ENCODE data around the gene SDE2.
"Not testable (repeated sequence)": the region's sequence is repeated elsewhere in the genome, so short reads cannot be mapped to it uniquely, and the experiment has no call there.

SDE2 gene

DNA sequence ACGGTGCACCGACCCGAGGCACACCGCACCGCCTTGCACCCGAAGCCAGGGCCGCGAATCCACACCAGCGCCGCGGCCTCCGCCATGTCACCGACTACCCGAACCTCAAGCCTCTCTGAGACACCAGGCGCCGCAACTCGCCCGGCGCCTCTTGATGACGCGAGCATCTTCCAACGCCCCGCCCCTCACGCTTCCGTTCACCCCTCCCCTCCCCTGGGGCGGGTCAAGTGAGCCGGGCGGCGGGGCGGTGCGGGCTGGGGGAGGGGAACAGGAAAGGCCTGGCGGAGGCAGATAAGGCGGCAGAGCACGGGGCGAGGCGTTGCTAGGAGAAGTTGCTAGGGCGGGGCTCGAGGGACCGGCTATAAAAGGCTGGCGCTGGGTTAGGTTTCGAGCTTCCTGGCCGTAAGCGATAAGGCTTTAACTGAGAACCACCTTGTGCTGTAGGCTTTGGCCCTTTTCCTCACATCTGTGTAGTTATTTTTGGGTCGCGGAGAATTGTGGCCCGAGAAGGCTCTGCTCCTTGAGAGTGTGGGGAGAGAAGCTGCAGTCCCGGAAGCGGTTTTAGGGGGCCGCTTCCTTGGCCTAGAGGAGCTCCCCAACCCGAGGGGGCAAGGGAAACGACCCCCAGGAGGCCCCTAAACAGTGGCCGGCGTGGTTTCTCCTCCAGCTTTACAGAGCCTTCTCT is at the start of gene SDE2:
TSS of gene SDE2 (minus strand) at position 117 of the 685 bp plus-strand sequence. CDS start at position 86, 31 bp downstream.
- peak; percentile 100 for DNase-seq

DNA sequence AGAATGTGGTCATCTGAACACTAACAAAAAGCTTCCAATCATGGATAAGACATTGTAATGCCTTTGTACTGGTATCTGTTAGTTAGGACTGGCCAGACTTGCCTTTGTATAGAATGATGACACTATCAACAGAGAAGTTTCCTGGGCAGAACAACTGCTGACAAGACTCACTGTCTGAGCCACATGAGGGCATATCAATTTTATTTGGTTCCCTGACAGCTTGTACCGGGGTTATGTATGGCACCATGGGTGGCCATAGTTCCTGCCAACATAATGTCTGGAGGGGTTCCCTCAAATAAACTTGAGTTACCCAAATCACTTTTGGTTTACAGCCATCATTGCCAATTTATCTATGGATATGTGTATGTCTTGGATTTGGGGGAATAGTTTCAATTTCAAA is 49.7 kb upstream of the SDE2 start:
- no peak for DNase-seq

DNA sequence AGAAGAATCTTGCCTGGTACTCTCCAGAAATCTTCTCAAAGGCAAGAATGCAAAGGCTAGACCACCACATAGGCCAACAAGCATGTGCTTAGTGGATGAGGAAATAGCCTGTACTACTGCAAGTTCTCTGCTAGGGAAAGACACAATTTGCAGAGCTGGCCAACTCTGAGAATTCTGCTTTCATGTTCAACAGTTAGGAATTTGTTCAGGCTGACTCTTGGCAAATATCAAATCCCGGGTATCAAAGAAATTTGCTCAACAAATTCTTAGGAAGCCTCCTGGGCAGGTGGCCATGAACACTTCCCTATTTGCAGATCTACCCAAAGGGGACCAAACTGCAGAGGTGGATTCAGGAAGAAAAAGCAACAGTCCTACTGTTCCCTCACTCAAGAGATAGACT is 48.4 kb upstream of the SDE2 start:
- no peak for DNase-seq

DNA sequence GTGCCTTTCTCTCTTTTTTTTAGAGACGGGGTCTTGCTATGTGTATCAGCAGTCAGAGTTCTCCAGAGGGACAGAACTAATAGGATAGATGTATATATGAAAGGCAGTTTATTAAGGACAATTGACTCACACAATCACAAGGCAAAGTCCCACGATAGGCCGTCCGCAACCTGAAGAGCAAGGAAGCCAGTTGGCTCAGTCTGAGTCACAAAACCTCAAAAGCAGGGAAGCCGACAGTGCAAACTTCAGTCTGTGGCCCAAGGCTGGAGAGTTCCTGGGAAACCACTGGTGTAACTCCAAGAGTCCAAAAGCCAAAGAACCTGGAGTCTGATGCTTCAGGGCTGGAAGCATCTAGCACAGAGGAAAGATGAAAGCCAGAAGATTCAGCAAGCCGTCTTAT is 47.1 kb upstream of the SDE2 start:
- DNase-seq = no peak

DNA sequence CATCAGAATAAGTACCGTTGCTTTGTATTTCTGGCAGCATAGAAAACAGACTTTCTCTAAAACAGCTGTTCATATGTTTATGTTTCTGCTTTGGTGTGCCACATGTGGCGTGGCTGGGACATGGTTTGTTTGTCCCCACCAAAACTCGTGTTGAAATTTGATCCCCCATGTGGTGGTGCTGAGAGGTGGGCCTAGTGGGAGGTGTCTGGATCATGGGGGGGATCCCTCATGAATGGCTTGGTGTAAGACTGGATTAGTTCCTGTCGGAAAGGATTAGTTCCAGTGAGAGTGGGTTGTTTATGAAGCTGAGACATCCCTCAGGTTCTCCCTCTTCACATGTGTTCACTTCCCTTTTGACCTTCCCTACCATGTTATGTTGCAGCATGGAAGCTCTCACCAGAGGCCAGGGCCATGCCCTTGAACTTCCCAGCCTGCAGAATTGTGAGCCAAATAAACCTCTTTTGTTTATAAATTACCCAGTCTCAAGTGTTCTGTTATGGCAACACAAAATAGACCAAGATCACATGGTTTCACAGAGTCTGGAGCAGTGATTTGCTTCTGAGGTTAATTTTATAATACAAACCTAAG is 45.5 kb upstream of the SDE2 start:
- DNase-seq = no peak

DNA sequence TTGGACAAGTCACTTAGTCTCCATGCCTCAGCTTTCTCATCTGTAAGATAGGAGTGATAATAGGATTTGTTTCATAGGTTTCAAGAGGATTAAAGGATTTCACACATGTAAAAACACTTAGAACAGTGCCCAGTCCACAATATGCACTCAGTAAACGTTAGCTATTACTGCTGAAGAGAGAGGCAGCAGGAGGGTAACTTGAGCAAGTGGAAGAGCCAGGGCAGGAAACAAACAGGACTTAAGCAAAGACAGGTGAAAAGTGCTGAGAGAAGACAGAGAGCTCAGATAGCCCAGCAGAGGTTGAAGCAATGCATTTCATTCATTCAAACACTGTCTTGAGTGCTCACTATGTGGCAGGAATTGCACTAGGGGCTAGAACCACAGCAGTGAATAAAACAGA is 42.3 kb upstream of the SDE2 start:
- no peak for DNase-seq

DNA sequence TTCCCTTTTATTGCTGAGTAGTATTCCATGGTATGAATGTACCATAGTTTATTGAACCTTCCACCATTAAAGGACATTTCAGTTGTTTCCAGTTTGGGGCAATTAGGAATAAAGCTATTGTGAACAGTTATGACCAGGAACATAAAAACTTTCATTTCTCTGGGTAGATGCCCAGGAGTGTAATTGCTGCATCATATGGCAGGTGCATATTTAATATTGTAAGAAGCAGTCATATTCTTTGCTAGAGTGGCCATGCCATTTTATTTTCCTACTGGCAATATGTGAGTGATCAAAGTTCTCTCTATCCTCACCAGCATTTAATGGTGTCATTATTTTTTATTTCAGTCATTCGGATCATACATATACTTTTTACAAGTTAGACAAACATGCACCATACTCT is 39.5 kb upstream of the SDE2 start:
- no peak for DNase-seq

DNA sequence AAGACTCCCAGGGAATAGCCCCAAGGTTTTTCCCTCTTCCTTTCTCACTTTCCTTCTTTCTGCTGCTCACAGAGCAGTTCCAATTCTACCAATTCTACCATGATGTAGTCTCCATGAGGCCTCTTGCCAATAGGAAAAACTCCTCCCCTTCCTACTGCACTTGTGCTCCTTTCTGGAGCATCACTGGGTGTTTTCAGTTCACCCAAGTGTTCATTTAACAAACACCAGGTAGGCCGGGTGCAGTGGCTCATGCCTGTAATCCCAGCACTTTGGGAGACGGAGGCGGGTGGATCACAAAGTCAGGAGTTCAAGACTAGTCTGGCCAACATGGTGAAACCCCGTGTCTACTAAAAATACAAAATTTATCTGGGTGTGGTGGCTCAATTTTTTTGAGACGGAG is 36.8 kb upstream of the SDE2 start:
- no peak for DNase-seq

DNA sequence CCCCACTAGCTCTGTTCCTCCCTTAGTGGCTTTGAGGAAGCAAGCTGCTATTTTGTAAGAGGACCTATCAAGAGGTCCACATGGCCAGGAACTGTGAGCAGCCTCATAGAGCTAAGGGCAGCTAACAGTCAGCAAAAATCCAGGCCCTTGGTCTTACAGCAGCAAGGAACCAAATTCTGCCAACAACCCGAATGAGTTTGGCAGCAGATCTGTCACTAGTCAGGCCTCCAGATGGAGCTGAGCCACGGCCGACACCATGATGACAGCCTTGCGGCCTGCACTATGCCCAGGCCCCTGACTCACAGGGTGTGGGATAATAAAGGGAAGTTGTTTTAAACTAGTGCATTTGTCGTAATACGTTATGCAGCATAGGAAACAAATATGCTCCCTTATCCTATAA is 35.3 kb upstream of the SDE2 start:
- DNase-seq = no peak

DNA sequence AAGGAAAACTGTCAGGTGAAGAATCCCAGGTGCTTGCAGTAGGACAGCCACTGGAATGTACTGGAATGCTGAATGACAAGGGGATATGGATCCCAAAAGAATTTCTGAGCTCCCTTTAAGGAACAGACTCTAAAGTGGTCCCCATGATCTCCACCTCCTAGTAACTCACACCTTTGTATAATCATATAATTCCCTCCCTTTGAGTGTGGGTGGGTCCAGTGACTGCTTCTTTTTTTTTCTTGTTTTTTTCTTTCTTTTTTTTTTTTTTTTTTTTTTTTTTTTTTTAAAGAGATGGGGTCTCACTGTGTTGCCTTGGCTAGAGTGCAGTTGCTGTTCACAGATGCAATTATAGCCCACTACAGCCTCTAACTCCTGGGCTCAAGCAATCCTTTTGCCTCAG is 34.8 kb upstream of the SDE2 start:
- DNase-seq = no peak

DNA sequence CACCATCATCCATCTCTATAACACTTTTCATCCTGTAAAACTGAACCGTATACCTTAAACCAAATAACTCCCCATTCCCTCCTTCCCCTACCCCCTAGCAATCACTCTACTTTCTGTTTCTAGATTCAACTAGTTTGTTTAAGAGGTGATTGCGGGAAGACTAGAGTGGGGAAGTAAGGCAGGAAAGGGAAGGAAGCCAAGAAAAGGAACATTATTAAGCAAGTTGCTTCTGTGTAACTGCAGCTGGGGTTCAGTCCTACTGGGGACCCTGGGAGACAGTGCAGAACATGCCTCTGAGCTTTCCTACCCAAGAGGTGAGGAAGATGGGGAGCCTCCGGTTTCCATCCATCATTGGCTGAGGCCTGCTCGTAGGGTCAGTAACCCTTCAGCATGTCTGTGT is 34.4 kb upstream of the SDE2 start:
- no peak for DNase-seq

DNA sequence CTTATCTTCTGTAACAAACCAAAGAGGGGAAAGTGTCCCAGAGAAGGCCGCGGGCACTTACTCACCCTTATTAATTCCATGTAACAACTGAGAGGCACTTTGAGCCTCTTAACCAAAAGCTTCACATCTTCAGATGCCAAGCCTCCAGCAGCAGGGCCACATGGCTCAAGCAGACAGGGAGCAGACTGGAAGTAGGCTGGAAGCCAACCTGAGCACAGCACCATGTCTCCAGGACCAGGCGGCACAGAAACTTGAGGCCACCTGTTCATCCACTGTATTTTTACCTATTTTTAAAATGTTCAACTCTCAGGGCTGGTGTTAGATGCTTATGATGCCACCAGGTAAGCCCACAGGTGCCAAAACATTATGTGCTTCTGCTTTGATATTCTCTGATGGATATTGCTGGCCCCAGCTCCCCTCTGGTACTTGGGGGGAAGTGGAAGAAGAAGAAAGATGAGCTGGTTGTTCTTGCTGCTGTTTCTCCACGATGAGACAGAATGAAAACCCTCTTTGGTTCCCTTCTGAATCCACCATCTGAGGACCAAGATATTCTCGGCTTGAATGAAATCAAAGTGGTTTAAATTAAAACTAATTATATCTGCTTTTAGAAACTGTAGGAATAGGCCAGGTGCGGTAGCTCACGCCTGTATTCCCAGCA is 30.6 kb upstream of the SDE2 start:
- DNase-seq = no peak

DNA sequence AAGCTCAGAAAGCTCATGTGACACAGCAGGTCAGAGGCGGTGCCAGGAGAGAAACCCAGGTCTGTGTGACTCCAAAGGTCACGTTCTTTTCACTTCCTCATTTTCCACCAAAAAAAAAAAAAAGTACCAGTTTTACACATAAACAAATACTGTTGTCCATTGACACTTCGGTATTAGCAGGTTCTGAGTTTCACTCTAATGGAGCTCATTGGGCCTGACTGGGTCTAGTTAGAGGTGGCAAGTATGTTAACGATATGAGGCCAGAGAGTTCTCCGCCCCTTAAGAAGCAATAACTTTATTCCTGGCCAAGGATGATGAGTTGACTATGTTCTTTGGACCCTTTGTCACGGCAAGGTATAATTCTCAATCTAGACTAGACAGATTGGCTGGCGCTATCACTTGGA is 30.0 kb upstream of the SDE2 start:
- DNase-seq = no peak

DNA sequence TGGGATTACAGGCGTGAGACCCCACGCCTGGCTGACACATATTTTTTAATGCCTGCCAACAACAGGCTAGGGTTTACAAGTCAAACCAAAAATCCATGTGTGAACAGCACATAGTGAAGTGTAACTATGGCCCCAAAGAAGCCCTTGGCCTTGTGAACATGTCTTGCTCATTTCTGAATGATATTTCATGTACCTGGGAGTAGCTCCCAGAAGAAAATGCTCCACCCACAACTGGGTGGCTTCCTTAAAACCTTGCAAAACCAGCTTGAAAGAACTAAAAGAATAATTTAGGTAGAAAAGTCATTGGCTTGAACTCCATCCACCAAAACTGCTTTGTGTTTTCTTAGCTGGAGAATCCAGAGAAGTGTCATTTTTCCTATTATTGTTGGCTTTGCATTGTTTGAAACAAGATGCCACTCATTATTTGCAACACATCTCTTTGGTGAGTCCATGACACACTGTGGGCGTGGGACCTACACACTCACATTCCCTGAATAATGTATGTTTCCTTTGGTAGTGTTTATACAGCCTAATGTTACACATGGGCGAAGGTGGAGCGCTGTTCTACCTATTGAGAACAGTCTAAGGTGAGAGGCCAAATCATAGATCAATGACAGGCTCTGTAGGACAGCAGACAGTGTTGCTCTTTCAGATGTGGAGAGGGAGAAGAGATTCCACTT is 28.5 kb upstream of the SDE2 start:
- no peak for DNase-seq

DNA sequence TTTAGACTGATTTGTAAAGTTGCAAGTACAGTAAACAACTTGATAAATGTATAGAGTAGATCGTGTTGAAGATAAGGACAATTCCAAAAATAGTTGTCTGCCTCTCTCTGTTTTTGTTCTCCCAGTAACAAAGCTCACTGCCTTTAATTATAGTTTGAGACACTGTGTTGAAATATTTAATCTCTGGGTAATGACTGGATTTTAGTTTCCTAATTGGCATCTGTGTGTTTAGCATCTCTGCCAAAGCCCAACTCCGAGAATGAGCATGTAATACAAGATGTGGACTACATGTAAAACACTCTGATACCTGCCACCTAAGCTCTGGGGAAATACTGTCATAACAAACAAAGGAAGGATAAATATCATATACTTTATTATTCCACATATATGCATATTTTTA is 27.7 kb upstream of the SDE2 start:
- no peak for DNase-seq

DNA sequence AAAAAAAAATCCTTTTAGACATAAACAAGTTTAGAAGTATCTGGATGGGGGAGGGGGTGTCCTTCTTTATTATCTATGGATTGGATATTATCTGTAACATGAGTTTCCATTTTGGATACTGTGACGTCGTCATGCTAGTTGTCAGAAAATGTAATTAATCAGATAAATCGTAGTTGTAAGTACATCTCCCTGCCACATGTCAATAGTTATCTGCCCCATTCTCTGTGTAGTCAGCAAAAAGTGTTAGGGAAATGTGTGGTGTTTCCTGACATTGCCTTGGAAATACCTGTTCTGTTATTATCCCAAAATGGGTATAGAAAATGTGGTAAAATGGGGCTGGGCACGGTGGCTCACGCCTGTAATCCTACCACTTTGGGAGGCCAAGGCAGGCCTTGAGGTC is 24.6 kb upstream of the SDE2 start:
- no peak for DNase-seq

DNA sequence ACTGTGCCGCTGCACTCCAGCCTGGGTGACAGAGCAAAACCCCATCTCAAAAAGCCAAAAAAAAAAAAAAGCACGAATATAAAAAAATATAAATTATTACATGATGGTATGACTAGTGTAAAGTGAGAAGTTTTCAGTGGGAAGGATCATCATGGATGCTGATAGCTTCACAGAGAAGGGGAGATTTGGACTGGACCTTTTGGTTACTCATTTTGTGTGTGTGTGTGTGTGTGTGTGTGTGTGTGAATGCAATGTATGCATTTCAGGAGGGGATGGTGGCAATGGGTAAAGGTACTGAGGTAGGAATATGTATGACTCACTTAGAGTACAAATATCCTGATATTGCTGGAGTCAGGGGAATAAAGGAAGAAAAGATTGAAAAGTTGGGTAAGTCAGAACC is 22.7 kb upstream of the SDE2 start:
- DNase-seq = no peak

DNA sequence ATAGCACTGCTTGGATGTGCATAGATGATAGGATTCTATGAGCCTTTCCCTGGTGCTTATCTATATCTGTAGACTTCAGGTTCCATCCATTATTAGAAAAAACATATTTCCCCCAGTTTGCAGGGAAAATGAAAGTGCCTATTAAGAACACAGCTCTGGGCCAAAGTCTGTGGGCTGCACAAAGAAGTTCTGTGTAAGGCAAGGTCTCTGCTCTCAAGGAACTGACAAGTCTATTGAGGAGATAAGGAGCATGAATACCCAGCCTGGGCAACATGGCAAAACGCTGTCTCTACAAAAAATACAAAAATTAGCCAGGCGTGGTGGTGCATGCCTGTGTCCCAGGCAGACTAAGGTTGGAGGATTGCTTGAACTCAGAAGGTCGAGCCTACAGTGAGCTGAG is 22.3 kb upstream of the SDE2 start:
- no peak for DNase-seq

DNA sequence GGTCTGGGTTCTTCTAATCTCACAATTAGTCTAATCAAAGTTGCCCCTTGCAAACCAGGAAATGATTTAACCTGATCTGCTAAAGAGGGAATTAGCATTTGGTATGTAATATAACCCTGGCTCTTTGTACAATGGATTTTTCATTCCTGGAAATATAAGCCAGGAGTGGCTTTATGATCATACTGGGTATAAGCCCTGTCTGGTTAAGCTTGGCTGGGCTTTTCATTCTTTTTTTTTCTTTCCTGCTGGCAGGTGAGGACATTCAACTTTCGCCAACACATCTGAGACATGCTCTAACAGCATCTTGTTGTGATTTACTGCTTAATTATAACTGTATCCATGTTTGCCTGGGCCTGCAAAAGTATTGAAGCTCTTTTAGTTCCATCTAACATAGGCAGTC is 20.4 kb upstream of the SDE2 start:
- DNase-seq = no peak

DNA sequence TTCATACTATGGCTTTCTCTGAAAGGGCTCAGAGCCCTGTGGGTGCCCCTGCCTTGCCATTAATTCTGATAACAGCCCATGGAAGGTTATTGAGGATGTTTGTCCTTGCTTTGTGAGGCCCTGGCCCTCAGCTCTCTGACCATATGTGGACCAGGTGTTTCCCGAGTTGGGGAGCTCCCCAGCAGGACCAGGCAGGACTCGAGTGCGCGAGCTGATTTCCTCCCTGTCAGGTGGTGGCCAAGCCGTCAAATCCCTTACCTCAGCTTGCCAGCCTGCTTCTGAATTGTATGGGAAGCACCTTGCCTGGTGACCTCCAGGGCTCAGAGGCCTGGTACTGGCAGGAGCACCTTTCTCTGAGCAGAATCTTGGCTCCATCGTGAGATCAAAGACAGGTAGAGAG is 17.9 kb upstream of the SDE2 start:
- no peak for DNase-seq

DNA sequence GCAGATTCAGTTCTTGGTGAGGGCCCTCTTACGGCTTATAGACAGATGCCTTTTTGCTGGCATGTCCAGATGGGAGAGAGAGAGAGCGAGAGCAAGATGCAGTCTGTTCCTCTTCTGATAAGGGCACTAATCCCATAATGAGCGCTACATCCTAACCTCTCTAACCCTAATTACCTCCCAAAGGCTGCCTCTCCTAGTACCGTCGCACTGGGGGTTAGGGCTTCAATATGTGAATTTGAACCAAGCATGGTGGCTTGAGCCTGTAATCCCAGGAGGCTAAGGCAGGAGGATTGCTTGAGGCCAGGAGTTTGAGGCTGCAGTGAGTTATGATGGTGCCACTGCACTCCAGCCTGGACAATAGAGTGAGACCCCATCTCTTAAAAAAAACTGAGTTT is 10.5 kb upstream of the SDE2 start:
- DNase-seq = no peak

DNA sequence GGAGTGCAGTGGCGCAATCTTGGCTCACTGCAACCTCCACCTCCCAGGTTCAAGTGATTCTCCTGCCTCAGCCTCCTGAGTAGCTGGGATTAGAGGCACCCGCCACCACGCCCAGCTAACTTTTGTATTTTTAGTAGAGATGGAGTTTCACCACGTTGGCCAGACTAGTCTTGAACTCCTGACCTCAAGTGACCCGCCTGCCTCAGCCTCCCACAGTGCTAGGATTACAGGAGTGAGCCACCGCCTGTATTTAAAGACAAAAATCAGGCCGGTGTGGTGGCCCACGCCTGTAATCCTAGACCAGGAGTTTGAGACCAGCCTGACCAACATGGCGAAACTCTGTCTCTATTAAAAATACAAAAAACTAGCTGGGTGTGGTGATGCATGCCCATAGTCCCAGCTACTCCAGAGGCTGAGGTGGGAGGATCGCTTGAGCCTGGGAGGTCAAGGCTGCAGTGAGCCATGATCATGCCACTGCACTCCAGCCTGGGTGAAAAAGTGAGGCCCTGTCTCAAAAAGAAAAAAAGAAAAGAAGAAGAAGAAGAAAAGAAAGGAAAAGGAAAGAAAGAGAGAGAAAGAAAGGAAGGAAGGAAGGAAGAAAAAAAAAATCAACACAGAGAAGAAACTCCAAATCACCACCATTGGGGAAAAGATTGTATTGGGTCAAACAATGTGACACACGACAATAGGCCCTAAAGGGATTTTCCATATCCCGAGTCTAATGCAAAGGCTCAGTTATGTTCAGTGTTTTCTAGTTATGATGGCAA is 8.2 kb upstream of the SDE2 start:
- not testable (repeated sequence) for DNase-seq

DNA sequence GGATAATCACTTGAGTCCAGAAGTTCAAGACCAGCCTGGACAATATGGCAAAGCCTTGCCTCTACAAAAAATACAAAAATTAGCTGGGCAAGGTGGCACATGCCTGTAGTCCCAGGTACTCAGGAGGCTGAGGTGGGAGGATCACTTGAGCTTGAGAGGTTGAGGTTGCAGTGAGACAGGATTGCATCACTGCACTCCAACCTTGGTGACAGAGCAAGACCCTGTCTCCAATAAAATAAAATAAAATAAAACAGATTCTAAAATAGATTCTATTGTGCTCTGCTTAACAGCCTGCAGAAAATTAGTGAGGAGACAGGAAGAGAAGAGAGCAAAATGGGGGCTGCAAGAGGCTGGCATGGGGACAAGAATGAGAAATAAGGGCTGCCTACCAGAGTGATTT is 7.5 kb upstream of the SDE2 start:
- no peak for DNase-seq
